Coronary artery (tissue), 2 donors: Measurements from ENCODE around the gene OR13F1.

Experiments used
- DNase-seq: peaks from one replicate; pipeline ENCODE4 v3.0.0-alpha.2; 2017; ENCODE audit warnings: low spot score
- H3K27ac ChIP-seq, 2 donors: fragments of 200-600 bp; sonication (generic); one replicate each; pipeline ENCODE4 v1.5.1; 2016 to 2019
- H3K4me3 ChIP-seq: fragments of 200-600 bp; sonication (generic); 2 replicates; pipeline ENCODE4 v1.5.1; 2016; ENCODE audit warnings: mild to moderate bottlenecking, moderate library complexity
- CTCF ChIP-seq: fragments of 200-600 bp; sonication (generic); IDR thresholded peaks from one replicate; pipeline ENCODE4 v1.5.1; 2019; ENCODE audit warnings: antibody characterized with exemption

Gene OR13F1

GRCh38 chr9:104503963-104504362, at the start of gene OR13F1:
OR13F1 (plus strand) TSS chr9:104504263; CDS start chr9:104504263, 0 bp downstream.
- no peak for TF ChIP-seq CTCF
- H3K27ac ChIP-seq = no peak within 1 kb of the TSS
- no peak for DNase-seq
- no peak within 1 kb of the TSS for H3K4me3 ChIP-seq

GRCh38 chr9:104456831-104457230, 47.2 kb upstream of the OR13F1 start:
- DNase-seq = no peak
- no peak overlapping the region for H3K4me3 ChIP-seq
- no peak overlapping the region for H3K27ac ChIP-seq
- no peak for TF ChIP-seq CTCF

GRCh38 chr9:104463864-104464263, 40.2 kb upstream of the OR13F1 start:
- DNase-seq = no peak
- Histone ChIP-seq H3K4me3 (no peak overlapping the region), H3K27ac (no peak overlapping the region)
- TF ChIP-seq CTCF = no peak

GRCh38 chr9:104468261-104468660, 35.8 kb upstream of the OR13F1 start:
- H3K4me3 ChIP-seq = no peak overlapping the region
- DNase-seq = no peak
- H3K27ac ChIP-seq = no peak overlapping the region
- no peak for TF ChIP-seq CTCF

GRCh38 chr9:104482921-104483570, 21.0 kb upstream of the OR13F1 start:
- Histone ChIP-seq H3K27ac (no peak overlapping the region), H3K4me3 (no peak overlapping the region)
- no peak for TF ChIP-seq CTCF
- DNase-seq = no peak

GRCh38 chr9:104485014-104485413, 19.0 kb upstream of the OR13F1 start:
- no peak overlapping the region for H3K4me3 ChIP-seq
- no peak overlapping the region for H3K27ac ChIP-seq
- no peak for TF ChIP-seq CTCF
- no peak for DNase-seq

- TF ChIP-seq CTCF = no peak
- no peak overlapping the region for H3K27ac ChIP-seq
- no peak overlapping the region for H3K4me3 ChIP-seq
- no peak for DNase-seq
Observed at GRCh38 chr9:104494808-104495207, 9.3 kb upstream of the OR13F1 start.
